Erythroblast (primary cell): Measurements from ENCODE around the gene ABI1.
A peak's percentile ranks its signal among the peaks of the same experiment; 100 is the strongest.

Experiments used
- DNase-seq, 2 experiments: peaks; one replicate each; lab custom pipeline; 2025; lab: John Stamatoyannopoulos, UW
- GATA1 ChIP-seq: IDR thresholded peaks from 2 replicates; pipeline ENCODE4 v1.6.1; 2011; ENCODE audit warnings: low read depth, mild to moderate bottlenecking, control low read depth, low read length, moderate library complexity
- POLR2A ChIP-seq: IDR thresholded peaks from 2 replicates; pipeline ENCODE4 v1.6.1; 2011; ENCODE audit warnings: mild to moderate bottlenecking, low read length

Gene ABI1

DNA sequence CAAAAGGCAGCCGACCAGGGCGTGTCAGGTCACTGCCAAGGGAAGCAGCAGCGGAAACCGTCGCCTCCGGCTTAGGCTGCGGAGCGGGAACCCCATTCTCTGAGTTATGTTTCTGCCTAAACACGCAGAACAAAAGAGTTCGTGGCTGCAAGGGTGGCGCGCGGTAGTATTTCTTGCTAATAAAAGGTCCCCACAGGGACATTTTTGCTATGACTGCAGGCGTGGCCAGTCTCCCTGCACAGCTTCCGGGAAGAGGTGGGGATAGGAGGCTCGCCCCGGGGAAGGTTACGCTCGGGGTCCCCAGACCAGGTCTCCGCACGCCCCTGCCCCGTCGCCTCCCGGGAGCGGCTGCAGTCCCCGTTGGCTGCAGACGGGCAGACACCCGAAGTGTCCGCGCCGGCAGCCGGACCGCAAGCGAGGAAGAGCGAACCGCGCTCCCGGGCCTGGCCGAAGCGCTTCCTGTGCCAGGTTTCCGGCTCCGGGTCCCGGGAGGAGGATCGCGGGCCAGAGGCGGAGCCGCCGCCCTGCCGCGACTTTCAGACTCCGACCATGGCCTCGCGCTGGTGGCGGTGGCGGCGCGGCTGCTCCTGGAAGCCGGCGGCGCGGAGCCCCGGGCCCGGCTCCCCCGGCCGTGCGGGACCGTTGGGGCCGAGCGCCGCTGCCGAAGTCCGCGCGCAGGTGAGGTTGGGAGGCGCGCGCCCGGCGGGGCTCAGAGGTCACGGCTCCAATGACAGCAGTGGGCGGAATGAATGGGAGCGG, 163.4 kb downstream of the ABI1 start, which contains the start of gene PDSS1:
Gene PDSS1, plus strand, starts transcription at position 539 of the 759 bp plus-strand sequence. Its CDS starts 11 bp downstream, at position 550.
- peak; percentile 79 to 80 for DNase-seq
- TF ChIP-seq POLR2A: peak; percentile 84
- TF ChIP-seq GATA1: no peak

DNA sequence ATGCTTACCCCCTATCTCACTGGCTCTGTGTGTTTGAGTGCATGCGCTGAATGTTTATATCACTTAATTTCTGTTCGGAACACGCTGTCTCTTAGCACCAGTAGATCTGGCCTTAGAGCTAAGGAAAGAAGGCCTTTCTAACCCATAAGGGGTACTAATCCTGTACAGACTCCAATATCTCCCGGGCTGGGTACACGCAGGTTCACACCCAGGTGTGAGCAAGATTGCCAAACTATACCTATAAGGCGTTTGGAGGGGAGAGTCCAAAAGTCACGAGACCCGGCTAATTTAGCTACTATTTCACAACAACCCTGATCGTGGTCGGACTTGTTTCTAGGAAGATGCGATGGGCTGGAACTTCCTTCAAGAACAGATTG, 164.0 kb downstream of the ABI1 start:
- DNase-seq: no peak
- TF ChIP-seq GATA1 (no peak), POLR2A (no peak)
